ENCODE data around the gene SLC25A42. TPM values are rescaled to one million over a fixed set of nuclear protein-coding genes. Genes with fewer than 3 reads are reported as not detected.

Gene SLC25A42
- total RNA-seq, 1 experiment from 2014 or later = 8.1 TPM

GRCh38 chr19:19033426-19034203 lies 30.2 kb upstream of the SLC25A42 start, which contains the start of the genes ARMC6 and SUGP2 (continued):
- TF ChIP-seq, protein P1, sequence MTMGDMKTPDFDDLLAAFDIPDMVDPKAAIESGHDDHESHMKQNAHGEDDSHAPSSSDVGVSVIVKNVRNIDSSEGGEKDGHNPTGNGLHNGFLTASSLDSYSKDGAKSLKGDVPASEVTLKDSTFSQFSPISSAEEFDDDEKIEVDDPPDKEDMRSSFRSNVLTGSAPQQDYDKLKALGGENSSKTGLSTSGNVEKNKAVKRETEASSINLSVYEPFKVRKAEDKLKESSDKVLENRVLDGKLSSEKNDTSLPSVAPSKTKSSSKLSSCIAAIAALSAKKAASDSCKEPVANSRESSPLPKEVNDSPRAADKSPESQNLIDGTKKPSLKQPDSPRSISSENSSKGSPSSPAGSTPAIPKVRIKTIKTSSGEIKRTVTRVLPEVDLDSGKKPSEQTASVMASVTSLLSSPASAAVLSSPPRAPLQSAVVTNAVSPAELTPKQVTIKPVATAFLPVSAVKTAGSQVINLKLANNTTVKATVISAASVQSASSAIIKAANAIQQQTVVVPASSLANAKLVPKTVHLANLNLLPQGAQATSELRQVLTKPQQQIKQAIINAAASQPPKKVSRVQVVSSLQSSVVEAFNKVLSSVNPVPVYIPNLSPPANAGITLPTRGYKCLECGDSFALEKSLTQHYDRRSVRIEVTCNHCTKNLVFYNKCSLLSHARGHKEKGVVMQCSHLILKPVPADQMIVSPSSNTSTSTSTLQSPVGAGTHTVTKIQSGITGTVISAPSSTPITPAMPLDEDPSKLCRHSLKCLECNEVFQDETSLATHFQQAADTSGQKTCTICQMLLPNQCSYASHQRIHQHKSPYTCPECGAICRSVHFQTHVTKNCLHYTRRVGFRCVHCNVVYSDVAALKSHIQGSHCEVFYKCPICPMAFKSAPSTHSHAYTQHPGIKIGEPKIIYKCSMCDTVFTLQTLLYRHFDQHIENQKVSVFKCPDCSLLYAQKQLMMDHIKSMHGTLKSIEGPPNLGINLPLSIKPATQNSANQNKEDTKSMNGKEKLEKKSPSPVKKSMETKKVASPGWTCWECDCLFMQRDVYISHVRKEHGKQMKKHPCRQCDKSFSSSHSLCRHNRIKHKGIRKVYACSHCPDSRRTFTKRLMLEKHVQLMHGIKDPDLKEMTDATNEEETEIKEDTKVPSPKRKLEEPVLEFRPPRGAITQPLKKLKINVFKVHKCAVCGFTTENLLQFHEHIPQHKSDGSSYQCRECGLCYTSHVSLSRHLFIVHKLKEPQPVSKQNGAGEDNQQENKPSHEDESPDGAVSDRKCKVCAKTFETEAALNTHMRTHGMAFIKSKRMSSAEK (CRISPR knock-in tag; IDR thresholded peaks at IDR 0.05; ENCODE audit: borderline replicate concordance) = no peak
- TF ChIP-seq ZNF219 (CRISPR knock-in tag; IDR thresholded peaks at IDR 0.05; ENCODE audit: borderline replicate concordance) (no peak; the same call in 1 of the 2 replicates), NR2C2 (CRISPR knock-in tag; IDR thresholded peaks at IDR 0.05) (no peak), CREM (CRISPR knock-in tag; IDR thresholded peaks at IDR 0.05) (0 out of 2 replicates have a peak, but pooled peaks have one; percentile 34), TP53 (CRISPR knock-in tag; IDR thresholded peaks at IDR 0.05) (0 out of 2 replicates have a peak, but pooled peaks have one; percentile 40), RELA (CRISPR knock-in tag; IDR thresholded peaks at IDR 0.05; ENCODE audit: borderline replicate concordance) (0 out of 2 replicates have a peak, but pooled peaks have one; percentile 42), SP1 (CRISPR knock-in tag; conservative IDR thresholded peaks at IDR 0.05) (peak; percentile 67), CREB1 (CRISPR knock-in tag; IDR thresholded peaks at IDR 0.05) (no peak), SMAD4 (CRISPR knock-in tag; IDR thresholded peaks at IDR 0.05) (no peak), SMAD3 (CRISPR knock-in tag; IDR thresholded peaks at IDR 0.05; ENCODE audit: borderline replicate concordance) (peak; percentile 69; the same call in 1 of the 2 replicates), NFATC4 (CRISPR knock-in tag; IDR thresholded peaks at IDR 0.05) (no peak), AFF4 (CRISPR knock-in tag; IDR thresholded peaks at IDR 0.05; ENCODE audit: borderline replicate concordance) (no peak), PRDM15 (CRISPR knock-in tag; IDR thresholded peaks at IDR 0.05) (no peak), ZNF396 (CRISPR knock-in tag; IDR thresholded peaks at IDR 0.05; ENCODE audit: borderline replicate concordance) (no peak), ZNF425 (CRISPR knock-in tag; conservative IDR thresholded peaks at IDR 0.05) (no peak), TCF7 (CRISPR knock-in tag; IDR thresholded peaks at IDR 0.05; ENCODE audit: low read depth) (no peak), FOXP1 (CRISPR knock-in tag; IDR thresholded peaks at IDR 0.05; ENCODE audit: borderline replicate concordance) (peak; percentile 57; the same call in 1 of the 2 replicates), ZMAT4 (CRISPR knock-in tag; IDR thresholded peaks at IDR 0.05) (no peak), GTF2I (CRISPR knock-in tag; conservative IDR thresholded peaks at IDR 0.05) (no peak), HMGA2 (CRISPR knock-in tag; IDR thresholded peaks at IDR 0.05) (0 out of 2 replicates have a peak, but pooled peaks have one; percentile 5)
- TF ChIP-seq, protein P2, sequence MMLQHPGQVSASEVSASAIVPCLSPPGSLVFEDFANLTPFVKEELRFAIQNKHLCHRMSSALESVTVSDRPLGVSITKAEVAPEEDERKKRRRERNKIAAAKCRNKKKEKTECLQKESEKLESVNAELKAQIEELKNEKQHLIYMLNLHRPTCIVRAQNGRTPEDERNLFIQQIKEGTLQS (CRISPR knock-in tag; conservative IDR thresholded peaks at IDR 0.05) = no peak
